Femur (tissue), 1 donor: ENCODE data around the gene KLHL35.
"Not testable (repeated sequence)": the region's sequence is repeated elsewhere in the genome, so short reads cannot be mapped to it uniquely, and the experiment has no call there.

ENCODE experiments used
- DNase-seq: peaks from one replicate; pipeline ENCODE4 v3.0.0-alpha.2; 2017

KLHL35 gene

DNA sequence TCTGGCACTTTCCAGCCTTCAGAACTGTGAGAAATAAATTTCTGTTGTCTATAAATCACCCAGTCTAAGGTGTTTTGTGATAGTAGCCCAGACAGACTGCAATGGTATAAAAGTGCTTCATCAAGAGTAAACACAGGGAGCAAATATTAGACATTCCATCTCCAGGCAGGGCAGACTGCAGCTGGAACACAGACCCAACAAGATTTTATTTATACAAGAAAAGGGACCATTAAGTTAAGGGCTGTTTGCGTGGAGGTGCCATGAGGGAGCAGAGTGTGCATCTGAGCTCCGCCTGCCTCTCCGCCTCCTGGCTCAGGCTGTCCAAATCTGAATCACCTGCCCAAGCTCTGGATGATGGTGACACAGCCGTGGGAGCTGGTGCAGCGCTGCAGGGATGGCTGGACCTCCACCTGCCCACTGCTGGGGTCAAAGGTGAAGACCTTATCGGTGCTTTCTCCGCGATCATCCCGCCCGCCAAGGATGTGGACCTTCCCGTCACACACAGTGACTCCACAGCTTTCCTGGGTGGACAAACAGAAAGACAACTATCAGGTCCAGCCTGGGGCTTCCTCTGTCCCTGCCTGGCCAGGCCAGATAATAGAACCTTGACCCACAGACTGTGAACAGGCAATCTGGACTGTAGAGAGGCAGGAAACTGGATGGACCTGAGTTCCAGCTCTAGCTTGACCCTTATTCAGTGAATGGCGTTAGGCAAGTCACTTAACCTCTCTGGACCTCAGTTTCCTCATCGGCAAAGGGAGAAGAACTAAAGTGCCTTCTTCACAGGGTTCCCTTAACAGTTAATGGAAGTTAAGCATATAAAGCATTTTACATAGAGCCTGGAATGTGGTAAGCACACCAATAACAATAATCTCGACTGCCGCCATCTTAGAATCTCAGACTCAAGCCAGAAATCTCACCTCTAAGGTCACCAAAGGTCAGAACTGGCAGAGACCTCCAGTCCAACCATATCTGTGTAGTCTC is 10.5 kb downstream of the KLHL35 start:
- peak; percentile 20 for DNase-seq

DNA sequence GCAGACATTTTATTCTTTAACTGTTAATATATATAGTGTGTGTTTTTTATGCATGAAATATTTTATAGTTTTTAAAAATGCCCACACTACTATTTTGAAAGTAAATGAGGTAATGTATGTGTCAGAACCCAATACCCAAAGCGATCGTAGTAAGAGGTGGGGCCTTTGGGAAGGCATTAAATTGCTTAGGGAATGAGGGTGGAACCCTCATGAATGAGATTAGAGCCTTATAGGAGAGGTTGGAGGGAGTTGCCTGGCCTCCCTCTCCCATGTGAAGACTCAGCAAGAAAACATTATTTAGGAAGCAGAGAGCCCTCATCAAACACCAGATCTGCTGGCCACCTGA is 11.1 kb downstream of the KLHL35 start:
- no peak for DNase-seq

DNA sequence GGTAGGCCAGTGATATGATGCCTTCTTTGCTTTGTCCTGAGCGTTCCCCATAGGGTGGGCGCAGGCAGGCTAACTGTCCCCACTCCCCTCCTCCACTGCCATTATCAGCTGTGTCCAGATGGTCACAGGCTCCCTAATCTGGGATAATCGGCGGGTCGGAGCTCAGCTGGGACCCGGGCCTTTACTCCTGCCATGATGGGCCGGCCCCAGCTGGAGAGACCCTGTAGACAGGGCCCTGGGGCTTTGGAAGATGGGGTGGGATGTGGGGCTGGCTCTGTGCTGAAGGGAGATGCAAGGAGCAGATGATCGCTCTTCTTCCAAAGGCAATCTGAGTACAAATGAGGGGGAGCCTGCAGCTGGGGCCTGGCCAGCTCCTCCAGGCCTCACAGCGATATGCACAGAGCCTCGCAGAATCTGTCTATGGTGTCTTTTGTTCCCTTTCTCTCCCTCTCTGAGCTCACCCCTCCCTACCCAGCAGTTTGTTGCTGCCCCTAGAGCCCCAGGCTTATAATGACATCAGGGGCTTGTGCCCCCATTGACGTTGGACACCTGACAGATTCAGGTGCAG is 11.9 kb downstream of the KLHL35 start:
- DNase-seq = peak; percentile 16

GRCh38 chr11:75420224-75421034 is 12.6 kb downstream of the KLHL35 start:
- no peak for DNase-seq

DNA sequence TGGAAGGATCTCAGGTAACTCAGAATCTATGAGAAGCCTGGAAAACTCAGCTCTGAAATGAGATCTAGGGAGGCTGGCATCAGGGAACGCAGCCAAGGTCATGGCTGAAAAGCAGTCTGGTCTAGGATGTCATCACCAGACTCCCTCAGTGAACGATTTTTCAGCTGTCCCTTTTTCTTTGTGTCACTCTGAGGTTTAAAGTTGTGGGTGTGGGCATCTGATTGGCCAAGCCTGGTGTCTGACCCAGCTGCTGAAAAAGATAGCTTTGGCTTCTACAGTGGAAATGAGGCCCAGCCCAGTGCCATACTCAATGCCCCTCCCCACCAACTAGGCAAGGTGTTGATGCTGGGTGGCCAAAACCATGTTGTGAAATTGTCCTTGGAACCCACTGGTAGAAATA is 19.1 kb downstream of the KLHL35 start:
- no peak for DNase-seq

GRCh38 chr11:75413146-75413545 is 19.9 kb downstream of the KLHL35 start:
- DNase-seq = not testable (repeated sequence)

GRCh38 chr11:75409971-75410370 is 23.0 kb downstream of the KLHL35 start:
- not testable (repeated sequence) for DNase-seq

- no peak for DNase-seq
These were observed 24.1 kb downstream of the KLHL35 start for GRCh38 chr11:75408957-75409219.

- no peak for DNase-seq
These were observed 26.6 kb downstream of the KLHL35 start for GRCh38 chr11:75406338-75406777.

DNA sequence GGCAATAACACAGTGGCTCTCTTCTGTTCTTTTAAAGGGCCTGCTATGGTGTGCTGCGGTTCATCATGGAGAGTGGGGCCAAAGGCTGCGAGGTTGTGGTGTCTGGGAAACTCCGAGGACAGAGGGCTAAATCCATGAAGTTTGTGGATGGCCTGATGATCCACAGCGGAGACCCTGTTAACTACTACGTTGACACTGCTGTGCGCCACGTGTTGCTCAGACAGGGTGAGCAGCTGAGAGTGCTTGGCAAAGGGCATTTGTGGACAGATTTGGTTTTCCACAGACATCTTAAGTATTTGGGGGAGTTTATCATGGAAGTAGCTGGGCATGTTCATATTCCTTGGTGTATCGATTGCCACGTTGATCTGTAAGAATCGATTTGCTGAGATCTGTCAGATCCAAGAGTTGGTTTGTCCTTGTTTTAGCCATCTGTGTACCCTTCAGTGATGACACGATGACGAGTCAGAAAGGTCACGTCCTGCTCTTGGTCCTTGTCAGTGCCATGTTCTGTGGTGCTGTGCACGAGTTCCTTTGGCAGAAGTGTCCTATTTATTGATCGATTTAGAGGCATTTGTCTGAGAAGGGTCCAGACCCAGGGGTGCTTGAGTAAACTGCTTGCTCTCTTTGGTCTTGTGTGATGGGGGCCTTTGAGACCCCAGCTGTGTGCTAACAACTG is 28.9 kb downstream of the KLHL35 start:
- DNase-seq = no peak

GRCh38 chr11:75403037-75403436 is 30.0 kb downstream of the KLHL35 start:
- DNase-seq = no peak

GRCh38 chr11:75402002-75402773 is 30.8 kb downstream of the KLHL35 start:
- no peak for DNase-seq

DNA sequence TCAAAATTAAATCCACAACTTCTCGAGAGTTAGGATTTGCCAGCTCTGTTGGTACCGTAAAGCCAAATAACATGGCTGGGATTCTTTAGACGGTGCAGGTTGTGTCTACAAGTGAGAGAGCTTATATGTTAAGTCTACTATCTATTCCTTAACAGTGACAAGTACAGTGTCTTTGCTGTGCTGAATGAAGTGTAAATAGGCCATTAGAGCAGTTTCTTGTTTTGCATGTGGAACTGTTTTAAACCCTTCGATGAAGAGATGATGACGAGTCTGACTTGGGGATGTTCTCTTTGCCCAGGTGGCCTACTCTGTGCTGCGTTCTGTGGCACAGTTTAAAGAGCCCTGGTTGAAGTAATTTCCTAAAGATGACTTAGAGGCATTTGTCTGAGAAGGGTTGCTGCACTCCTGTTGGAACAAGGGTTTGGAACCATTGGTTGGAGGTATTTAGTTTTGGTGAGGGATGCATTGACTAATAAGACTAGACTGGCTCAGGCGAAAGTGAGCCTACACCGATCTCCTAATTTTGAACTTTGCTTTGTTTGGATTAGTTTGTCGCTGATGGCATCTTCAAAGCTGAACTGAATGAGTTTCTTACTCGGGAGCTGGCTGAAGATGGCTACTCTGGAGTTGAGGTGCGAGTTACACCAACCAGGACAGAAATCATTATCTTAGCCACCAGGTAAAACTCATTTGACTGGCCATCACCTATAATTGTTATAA is 32.7 kb downstream of the KLHL35 start:
- no peak for DNase-seq

GRCh38 chr11:75399344-75400145 is 33.5 kb downstream of the KLHL35 start, which contains the start of gene RPS3:
TSS of gene RPS3 (plus strand) at chr11:75399518. CDS start at chr11:75399548, 30 bp downstream.
- peak; percentile 96 for DNase-seq

- DNase-seq = no peak
These were observed 34.1 kb downstream of the KLHL35 start for GRCh38 chr11:75398906-75399305.

DNA sequence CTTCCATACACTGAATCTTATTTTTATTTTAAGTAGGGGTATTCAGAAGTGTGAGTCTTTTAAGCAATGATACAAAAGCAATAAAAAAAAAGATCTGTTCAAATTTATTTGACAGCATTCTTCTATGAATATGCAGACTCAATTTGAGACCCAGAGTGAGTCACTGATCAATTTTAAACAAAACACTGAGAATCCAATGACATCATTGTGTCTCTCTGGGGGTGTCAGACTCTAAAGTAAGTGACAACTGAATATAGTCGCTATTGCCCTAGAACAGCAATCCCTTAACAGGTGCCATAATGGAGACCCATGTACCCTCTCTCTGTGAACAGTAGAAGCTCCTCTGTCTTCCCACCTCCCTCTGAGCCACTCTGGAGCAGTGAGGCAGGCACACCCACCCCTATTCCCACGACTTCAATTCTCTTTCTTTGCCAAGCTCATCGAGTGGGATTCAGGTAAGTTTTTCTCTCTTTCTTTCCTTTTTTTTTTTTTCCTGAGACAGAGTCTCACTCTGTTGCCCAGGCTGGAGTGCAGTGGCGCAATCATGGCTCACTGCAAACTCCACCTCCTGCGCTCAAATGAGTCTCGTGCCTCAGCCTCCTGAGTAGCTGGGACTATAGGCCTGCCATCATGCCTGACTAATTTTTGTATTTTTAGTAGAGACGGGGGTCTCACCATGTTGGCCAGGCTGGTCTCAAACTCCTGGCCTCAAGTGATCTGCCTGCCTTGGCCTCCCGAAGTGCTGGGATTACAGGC is 38.7 kb downstream of the KLHL35 start:
- DNase-seq = no peak

DNA sequence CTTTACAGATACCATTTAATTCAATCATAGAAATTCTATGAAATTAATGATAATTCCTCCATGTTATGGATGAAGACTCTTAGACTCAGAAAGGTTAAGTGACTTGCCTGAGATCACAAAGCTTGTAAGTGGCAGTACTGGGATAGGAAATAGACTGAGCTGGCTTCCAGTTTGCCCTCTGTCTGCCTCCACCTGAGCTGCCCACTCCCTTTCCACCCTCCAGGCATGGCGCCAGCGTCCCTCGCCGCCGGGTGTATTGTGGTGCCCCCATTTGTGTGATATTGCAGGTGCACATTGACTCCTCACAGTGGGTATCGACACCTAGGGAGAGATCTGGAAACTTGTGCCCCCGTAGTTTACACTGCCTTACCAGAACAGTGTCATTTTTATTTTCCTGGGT is 43.1 kb downstream of the KLHL35 start:
- DNase-seq = no peak

GRCh38 chr11:75389276-75389605 is 43.8 kb downstream of the KLHL35 start:
- no peak for DNase-seq

GRCh38 chr11:75388386-75389275 is 44.4 kb downstream of the KLHL35 start:
- DNase-seq = peak; percentile 78
